ENCODE results near the gene AOPEP.

Gene AOPEP

DNA sequence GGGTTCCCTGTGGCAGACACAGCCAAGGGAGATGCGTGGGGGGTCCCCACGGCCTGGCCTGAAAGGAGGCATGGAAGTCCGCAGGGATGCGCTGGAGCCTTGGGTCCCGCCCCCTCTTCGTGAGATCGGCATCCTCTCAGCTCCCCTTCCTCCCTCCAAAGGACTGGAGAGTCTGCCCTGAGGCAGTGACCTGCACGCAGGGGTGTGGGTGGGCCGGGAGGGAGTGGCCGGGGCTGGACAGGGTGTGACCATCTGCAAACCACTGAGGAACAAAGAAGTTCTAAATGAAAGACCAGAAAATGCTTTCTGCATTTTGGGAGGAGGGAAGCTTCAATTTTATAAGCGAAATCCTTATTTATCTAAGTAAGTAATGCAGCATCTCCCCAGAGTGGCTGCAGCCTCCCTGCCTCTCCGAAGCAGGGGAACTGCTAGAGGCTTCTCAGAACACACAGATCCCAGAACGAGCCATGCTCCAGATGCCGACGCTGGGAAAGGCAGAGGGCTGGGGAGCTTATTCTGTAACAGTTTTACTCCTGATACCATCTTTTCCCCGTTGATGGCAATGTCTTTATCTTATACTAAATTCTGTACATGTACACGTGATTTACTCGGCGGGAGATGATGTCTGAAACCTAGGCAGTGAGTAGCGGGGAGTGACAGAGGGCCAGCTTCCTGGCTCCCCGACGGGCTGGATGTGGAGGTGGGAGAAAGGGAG, 369.3 kb downstream of the AOPEP start:
- H3K27ac ChIP-seq: no peak overlapping the region
- no peak for TF ChIP-seq ZFX (IDR thresholded peaks at IDR 0.05)
- TF ChIP-seq, protein P1, sequence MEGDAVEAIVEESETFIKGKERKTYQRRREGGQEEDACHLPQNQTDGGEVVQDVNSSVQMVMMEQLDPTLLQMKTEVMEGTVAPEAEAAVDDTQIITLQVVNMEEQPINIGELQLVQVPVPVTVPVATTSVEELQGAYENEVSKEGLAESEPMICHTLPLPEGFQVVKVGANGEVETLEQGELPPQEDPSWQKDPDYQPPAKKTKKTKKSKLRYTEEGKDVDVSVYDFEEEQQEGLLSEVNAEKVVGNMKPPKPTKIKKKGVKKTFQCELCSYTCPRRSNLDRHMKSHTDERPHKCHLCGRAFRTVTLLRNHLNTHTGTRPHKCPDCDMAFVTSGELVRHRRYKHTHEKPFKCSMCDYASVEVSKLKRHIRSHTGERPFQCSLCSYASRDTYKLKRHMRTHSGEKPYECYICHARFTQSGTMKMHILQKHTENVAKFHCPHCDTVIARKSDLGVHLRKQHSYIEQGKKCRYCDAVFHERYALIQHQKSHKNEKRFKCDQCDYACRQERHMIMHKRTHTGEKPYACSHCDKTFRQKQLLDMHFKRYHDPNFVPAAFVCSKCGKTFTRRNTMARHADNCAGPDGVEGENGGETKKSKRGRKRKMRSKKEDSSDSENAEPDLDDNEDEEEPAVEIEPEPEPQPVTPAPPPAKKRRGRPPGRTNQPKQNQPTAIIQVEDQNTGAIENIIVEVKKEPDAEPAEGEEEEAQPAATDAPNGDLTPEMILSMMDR (conservative IDR thresholded peaks at IDR 0.05): no peak

DNA sequence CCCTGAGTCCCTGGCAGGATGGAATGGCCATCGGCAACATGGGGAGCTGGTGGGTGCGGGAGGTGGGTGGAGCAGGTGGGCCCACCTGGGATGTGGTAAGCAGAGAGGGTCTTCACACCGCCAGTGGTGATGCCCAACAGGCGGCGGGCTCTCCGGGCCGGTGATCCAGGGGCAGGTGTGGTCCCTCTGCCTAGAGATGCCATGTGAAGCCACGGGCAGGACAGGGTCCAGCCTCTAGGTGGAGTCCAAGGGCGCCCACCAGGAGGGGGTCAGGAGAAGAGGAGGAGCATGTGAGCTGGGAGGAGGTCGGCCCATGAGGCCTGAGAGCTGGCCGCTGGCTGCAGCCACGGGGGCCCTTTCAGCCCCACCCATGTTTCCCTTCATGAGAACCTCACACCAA, 369.9 kb downstream of the AOPEP start:
- no peak overlapping the region for H3K27ac ChIP-seq
- TF ChIP-seq, protein P1 (conservative IDR thresholded peaks at IDR 0.05): no peak; the same call in 1 of the 2 replicates
- TF ChIP-seq ZFX (IDR thresholded peaks at IDR 0.05): no peak

DNA sequence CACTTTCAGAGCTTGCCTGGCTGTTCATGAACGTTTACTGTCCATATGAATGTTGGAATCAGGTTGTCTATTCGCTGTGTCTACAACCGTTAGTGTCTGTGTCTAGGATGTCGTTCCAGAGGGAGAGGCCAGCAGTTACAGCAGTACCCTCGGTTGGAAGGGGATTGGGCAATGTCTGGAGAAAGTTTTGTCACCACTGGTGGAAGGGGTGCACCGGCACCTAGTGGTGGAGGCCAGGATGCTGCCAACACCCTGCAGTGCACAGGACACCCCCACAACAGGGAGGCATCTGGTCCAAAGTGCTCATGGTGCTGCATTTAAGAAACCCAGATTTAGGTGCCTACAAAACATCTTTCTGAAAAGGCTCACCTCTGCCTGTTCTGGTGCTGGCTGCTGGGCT, 370.3 kb downstream of the AOPEP start:
- H3K27ac ChIP-seq: no peak overlapping the region
- TF ChIP-seq, protein P1 (conservative IDR thresholded peaks at IDR 0.05): no peak
- no peak for TF ChIP-seq ZFX (IDR thresholded peaks at IDR 0.05)

DNA sequence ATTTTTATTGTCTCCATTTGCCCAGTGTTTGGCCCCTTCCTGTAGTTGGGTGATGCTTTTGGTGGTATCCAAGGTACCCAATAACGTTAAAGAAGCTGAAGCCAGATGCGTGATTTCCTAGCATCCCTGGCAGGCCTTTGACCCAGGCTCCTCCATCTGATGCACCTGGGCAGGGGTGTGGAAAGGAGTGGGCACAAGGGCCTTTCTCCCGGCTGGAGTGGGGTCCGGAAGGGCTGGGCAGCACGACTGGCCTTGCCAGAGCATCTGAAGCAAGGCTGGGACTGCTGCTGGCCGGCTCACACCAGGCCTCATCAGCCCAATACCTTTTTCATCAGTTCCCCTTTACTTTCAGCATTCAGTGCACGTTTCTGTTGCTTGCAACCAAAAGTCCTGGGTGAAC, 370.8 kb downstream of the AOPEP start:
- H3K27ac ChIP-seq: no peak overlapping the region

DNA sequence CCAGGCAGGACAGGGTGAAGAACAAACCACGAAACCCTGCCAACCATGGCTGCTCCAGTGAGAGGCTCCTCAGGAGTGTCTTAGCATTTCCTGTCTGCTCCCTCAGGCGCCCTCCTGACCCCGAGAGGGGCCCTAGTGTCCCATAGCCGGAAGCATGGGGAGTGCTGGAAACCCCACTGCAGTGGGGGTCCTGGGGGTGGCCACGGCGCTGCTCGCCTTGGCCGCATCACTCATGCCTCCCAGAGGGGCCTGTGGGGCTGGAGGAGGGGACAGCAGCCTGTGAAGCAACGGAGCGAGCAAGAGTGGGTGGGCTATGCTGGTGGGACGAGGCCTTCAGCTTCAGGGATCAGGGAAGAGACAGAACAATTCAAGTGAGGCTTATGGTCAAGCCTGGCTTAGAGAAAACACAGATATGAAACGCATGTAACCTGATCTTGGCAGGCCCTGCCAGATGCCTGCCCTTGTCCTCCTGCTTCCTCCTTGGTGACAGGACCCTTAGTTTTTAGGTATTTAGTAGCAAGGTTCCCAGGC, 372.0 kb downstream of the AOPEP start:
- no peak for TF ChIP-seq ZFX (IDR thresholded peaks at IDR 0.05)
- TF ChIP-seq, protein P1 (conservative IDR thresholded peaks at IDR 0.05): no peak
- no peak overlapping the region for H3K27ac ChIP-seq

More for the DNA sequence above, 370.8 kb downstream of the AOPEP start:
- TF ChIP-seq, protein P1 (conservative IDR thresholded peaks at IDR 0.05): no peak
- TF ChIP-seq ZFX (IDR thresholded peaks at IDR 0.05): no peak

DNA sequence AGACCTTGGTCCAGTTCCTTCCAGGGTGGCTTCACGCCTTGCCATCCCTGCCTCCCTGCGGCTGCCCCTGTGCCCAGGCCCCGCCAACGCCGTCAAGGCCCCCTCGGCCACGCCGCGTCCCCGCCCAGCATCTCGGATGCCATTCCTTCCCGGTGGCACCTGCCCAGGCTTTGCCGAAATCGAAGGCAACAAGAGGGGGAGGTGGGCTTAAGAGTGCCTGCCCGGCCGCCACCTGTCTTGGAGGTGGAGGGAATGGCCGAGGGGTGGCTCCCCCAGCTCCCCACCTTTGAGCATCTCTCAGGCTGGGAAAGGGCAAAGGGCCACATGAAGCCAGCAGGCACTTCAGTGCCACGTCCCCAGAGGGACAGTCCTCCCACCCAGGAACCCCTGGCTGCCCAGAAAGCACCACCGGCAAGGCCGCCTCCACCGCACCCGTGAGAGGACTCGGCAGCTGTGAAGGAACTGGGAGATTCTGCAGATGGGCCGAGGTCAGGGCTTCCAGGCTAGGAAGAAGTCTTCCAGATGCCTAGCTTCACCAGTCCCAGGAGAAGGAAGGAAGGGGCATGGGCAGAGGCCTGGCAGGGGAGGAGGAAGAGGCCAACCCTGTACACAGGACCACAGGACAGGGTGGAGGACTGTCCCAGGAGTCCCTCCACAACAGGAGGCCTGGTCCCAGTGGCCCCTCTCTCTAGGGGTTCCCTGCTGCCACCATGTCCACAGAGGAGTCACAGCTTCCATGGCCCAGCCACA, 373.0 kb downstream of the AOPEP start:
- H3K27ac ChIP-seq: no peak overlapping the region

More for the DNA sequence above, 373.0 kb downstream of the AOPEP start:
- TF ChIP-seq, protein P1 (conservative IDR thresholded peaks at IDR 0.05): no peak
- no peak for TF ChIP-seq ZFX (IDR thresholded peaks at IDR 0.05)
